ENCODE measurements around the gene ACR.
"Not testable (repeated sequence)": the region's sequence is repeated elsewhere in the genome, so short reads cannot be mapped to it uniquely, and the experiment has no call there.

ACR gene

DNA sequence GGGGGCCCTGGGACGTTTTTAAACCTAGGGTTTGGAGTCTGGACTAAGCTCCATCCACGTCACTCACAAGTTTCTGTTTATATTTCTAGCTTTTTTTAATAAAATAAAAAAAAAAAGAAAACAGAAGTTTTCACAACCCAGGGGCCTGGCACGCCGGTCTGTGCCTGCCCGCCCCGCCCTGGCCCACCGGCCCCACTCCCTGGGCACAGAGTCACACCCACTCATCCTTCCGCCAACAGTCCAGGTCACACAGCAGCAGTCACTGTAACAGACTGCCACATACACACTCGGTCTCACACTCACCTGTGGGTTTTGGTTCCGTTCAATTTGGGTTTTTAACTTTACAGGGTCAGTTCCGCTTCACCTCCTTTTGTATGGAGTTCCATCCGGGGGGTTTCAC, 5.3 kb upstream of the ACR start:
- DNase-seq (ENCODE audit: low read depth): no peak

- peak; percentile 27 for DNase-seq (ENCODE audit: low read depth)
These were observed 4.3 kb upstream of the ACR start for GRCh38 chr22:50733521-50734342.

GRCh38 chr22:50734343-50734771, 3.6 kb upstream of the ACR start:
- no peak for DNase-seq (ENCODE audit: low read depth)

- DNase-seq (ENCODE audit: low read depth): no peak
These were observed 2.8 kb upstream of the ACR start for GRCh38 chr22:50734986-50735738.

- no peak for DNase-seq (ENCODE audit: low read depth)
These were observed 2.3 kb upstream of the ACR start for GRCh38 chr22:50735739-50736030.

GRCh38 chr22:50738649-50739227, 734 bp downstream of the ACR start:
- DNase-seq (ENCODE audit: low read depth): no peak

DNA sequence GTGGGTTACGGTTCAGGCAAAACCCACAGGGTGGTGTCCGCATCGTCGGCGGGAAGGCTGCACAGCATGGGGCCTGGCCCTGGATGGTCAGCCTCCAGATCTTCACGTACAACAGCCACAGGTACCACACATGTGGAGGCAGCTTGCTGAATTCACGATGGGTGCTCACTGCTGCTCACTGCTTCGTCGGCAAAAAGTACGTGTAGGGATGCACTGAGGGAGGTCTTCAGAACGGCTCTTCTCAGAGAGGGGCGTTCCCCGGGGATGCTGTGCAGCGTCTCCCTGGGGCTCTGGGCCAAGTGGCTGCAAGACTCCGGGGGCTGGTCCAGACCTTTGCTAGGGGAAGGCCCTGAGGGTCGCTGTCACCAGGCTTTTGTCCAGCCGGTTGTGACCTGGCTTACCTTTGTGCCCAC, 1.3 kb downstream of the ACR start:
- DNase-seq (ENCODE audit: low read depth): no peak

DNA sequence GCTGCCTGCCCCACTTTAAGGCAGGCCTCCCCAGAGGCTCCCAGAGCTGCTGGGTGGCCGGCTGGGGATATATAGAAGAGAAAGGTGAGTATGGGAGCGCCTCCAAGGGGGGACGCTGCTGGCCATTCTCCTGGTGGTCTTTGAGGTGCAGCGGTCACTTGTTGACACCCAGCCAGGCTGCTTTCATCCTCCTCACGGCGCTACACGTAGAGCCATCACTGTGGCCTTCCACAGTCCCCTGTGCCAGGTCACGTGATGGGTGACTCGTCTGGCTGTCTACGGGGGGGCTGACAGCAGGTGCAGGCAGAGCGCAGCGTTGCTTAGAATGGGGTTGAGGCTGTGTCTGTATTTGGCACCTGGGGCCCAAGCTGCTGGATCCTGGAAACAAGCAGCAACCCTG, 1.9 kb downstream of the ACR start:
- DNase-seq (ENCODE audit: low read depth): no peak

DNA sequence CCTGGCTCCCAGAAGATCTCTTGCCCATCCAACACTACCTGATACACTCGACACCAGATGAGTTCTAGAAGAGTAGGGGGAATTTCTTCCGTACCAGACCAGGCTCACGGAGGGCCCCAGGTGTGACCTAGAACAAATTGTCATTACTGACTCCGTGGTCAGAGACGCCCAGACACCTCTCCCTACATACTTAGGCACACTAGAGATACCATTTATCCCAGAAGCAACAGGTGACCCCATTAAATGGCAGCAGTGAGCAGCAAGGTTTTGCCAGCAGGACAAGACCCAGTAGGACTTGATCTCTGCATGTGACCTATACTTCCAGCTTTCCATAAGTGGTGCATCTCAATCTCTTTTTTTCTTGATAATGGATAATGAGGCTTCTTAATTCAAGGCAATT, 2.7 kb downstream of the ACR start:
- not testable (repeated sequence) for DNase-seq (ENCODE audit: low read depth)

DNA sequence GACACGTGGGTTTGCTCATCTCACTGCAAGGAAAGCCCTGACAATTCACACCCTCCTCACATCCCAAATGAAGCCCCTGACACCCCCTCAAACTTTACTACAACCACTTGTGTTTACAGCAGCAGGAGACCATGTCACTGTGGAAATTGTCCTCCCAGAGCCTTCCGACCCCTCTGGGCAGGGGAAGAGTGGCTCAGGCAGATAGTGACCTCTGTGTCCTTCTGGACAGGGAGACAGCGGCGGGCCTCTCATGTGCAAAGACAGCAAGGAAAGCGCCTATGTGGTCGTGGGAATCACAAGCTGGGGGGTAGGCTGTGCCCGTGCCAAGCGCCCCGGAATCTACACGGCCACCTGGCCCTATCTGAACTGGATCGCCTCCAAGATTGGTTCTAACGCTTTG, 6.4 kb downstream of the ACR start:
- DNase-seq (ENCODE audit: low read depth): not testable (repeated sequence)

DNA sequence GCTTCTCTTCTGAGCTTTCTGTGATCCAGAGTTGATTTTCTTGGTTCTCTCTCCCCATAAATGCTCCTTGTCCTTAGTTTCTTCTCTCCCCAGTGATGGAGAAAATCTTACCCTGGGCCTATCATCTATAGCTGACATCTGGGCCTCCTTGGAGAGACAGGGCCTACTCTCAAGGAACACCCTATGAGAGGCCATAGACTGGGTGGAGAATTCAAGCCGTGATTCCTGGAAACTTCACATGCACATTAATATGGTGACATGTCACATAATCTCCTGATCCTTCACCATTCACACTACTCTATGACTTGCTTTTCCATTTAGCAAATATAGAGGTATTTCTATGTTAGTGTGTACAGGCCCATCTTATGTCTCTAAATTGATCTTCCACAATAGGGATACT, 9.5 kb downstream of the ACR start:
- DNase-seq (ENCODE audit: low read depth): not testable (repeated sequence)

DNA sequence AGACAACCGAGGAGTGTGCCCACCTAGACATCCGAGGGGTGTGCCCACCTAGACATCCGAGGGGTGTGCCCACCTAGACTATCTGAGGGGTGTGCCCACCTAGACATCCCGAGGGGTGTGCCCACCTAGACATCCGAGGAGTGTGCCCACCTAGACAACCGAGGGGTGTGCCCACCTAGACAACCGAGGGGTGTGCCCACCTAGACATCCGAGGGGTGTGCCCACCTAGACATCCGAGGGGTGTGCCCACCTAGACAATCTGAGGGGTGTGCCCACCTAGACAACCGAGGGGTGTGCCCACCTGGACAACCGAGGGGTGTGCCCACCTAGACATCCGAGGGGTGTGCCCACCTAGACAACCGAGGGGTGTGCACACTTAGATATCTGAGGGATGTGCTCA, 10.6 kb downstream of the ACR start:
- DNase-seq (ENCODE audit: low read depth): not testable (repeated sequence)

GRCh38 chr22:50749302-50750074, 11.5 kb downstream of the ACR start:
- not testable (repeated sequence) for DNase-seq (ENCODE audit: low read depth)

GRCh38 chr22:50755251-50755650, 17.2 kb downstream of the ACR start:
- not testable (repeated sequence) for DNase-seq (ENCODE audit: low read depth)

DNA sequence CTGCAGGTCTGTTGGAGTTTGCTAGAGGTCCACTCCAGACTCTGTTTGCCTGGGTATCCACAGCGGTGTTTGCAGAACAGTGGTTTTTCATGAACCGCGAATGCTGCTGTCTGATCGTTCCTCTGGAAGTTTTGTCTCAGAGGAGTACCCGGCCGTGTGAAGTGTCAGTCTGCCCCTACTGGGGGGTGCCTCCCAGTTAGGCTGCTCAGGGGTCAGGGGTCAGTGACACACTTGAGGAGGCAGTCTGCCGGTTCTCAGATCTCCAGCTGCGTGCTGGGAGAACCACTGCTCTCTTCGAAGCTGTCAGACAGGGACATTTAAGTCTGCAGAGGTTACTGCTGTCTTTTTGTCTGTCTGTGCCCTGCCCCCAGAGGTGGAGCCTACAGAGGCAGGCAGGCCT, 18.4 kb downstream of the ACR start:
- not testable (repeated sequence) for DNase-seq (ENCODE audit: low read depth)

- DNase-seq (ENCODE audit: low read depth): not testable (repeated sequence)
These were observed 19.0 kb downstream of the ACR start for GRCh38 chr22:50756949-50757491.

DNA sequence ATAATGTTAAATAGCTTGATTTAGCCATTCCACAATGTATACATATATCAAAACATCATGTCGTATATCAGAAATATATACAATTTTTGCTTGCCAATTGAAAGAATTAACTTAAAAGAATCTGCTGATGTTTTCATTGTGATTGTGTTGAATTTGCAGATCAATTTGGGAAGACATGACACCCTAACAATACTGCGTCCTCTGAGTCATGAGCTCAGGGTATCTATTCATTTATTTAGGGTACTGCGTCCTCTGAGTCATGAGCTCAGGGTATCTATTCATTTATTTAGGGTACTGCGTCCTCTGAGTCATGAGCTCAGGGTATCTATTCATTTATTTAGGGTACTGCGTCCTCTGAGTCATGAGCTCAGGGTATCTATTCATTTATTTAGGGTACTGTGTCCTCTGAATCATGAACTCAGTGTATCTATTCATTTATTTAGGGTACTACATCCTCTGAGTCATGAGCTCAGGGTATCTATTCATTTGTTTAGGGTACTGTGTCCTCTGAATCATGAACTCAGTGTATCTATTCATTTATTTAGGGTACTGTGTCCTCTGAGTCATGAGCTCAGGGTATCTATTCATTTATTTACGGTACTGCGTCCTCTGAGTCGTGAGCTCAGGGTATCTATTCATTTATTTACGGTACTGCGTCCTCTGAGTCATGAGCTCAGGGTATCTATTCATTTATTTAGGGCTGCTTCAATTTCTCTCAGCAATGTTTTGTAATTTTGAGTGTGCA, 21.8 kb downstream of the ACR start:
- DNase-seq (ENCODE audit: low read depth): not testable (repeated sequence)

GRCh38 chr22:50761829-50762228, 23.8 kb downstream of the ACR start:
- not testable (repeated sequence) for DNase-seq (ENCODE audit: low read depth)

GRCh38 chr22:50764288-50764687, 26.3 kb downstream of the ACR start:
- DNase-seq (ENCODE audit: low read depth): not testable (repeated sequence)

GRCh38 chr22:50775132-50775531, 37.1 kb downstream of the ACR start:
- DNase-seq (ENCODE audit: low read depth): not testable (repeated sequence)

DNA sequence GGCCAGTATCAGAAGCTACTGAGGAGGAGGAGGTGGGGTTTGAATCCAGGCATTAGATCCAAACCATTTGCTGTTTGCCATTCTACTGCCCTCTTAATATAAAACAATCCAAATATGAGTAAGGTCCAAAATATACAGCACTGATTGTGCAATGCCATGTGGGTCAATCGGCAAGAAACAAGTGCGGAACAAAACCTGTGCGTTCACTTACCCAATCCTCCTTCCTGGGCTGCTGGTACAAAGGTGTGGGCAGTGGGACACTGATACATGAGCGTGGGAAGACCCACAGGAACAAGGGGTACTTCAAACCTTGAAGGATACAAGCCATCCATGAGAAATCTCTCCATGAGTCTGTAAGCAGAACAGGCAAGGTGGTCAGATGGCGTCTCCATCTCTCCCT, 39.6 kb downstream of the ACR start:
- not testable (repeated sequence) for DNase-seq (ENCODE audit: low read depth)
